GM21360 (cell line): ENCODE measurements around the gene LRRC63.
A peak's percentile ranks its signal among the peaks of the same experiment; 100 is the strongest.
"Not testable (repeated sequence)": the region's sequence is repeated elsewhere in the genome, so short reads cannot be mapped to it uniquely, and the experiment has no call there.

Experiments used
- ATAC-seq: cut with Tn5 transposase; IDR thresholded peaks from one replicate; pipeline ENCODE4 v1.9.1; 2021; ENCODE audit warnings: mild to moderate bottlenecking, moderate library complexity; ENCODE audit not compliant: unreplicated experiment

Gene LRRC63

GRCh38 chr13:46211483-46212351 lies at the start of gene LRRC63:
LRRC63 (plus strand) TSS chr13:46211928; CDS start chr13:46213035, 1,107 bp downstream.
- peak; percentile 92 for ATAC-seq

GRCh38 chr13:46162741-46163140 lies 49.0 kb upstream of the LRRC63 start:
- not testable (repeated sequence) for ATAC-seq

- ATAC-seq = no peak
These were observed 47.1 kb upstream of the LRRC63 start for GRCh38 chr13:46164661-46165060.

- no peak for ATAC-seq
These were observed 46.1 kb upstream of the LRRC63 start for GRCh38 chr13:46165485-46166223.

GRCh38 chr13:46166224-46166584 lies 45.5 kb upstream of the LRRC63 start:
- no peak for ATAC-seq

- ATAC-seq = no peak
These were observed 44.6 kb upstream of the LRRC63 start for GRCh38 chr13:46166947-46167610.

GRCh38 chr13:46168341-46168740 lies 43.4 kb upstream of the LRRC63 start:
- no peak for ATAC-seq

- no peak for ATAC-seq
These were observed 42.9 kb upstream of the LRRC63 start for GRCh38 chr13:46168783-46169182.

- ATAC-seq = no peak
These were observed 42.0 kb upstream of the LRRC63 start for GRCh38 chr13:46169758-46170157.

GRCh38 chr13:46170268-46170667 lies 41.5 kb upstream of the LRRC63 start:
- no peak for ATAC-seq

- no peak for ATAC-seq
These were observed 41.0 kb upstream of the LRRC63 start for GRCh38 chr13:46170687-46171086.

GRCh38 chr13:46171217-46171616 lies 40.5 kb upstream of the LRRC63 start:
- ATAC-seq = no peak

- no peak for ATAC-seq
These were observed 40.0 kb upstream of the LRRC63 start for GRCh38 chr13:46171739-46172138.

GRCh38 chr13:46172531-46172991 lies 39.2 kb upstream of the LRRC63 start:
- ATAC-seq = no peak

- ATAC-seq = no peak
These were observed 38.1 kb upstream of the LRRC63 start for GRCh38 chr13:46173656-46174055.

GRCh38 chr13:46176756-46177155 lies 35.0 kb upstream of the LRRC63 start:
- no peak for ATAC-seq

GRCh38 chr13:46178143-46178542 lies 33.6 kb upstream of the LRRC63 start:
- ATAC-seq = no peak

- no peak for ATAC-seq
These were observed 32.9 kb upstream of the LRRC63 start for GRCh38 chr13:46178821-46179220.

- no peak for ATAC-seq
These were observed 32.2 kb upstream of the LRRC63 start for GRCh38 chr13:46179491-46179908.

GRCh38 chr13:46179969-46180763 lies 31.6 kb upstream of the LRRC63 start:
- no peak for ATAC-seq
